HepG2 (cell line): ENCODE measurements around the gene TTLL6. TPM values are rescaled to one million over a fixed set of nuclear protein-coding genes. Genes with fewer than 3 reads are reported as not detected.

ENCODE experiments used
- HINFP ChIP-seq: sonication (generic); formaldehyde crosslinking; IDR thresholded peaks from 2 replicates; pipeline ENCODE4 v1.4.0; 2020; ENCODE audit warnings: low read depth, mild to moderate bottlenecking, missing genetic modification reagents
- KLF6 ChIP-seq: IDR thresholded peaks from 2 replicates; pipeline ENCODE4 v1.8.0; 2016; ENCODE audit warnings: missing biosample characterization, missing genetic modification reagents
- NR2C2 ChIP-seq: sonication (generic); formaldehyde crosslinking; IDR thresholded peaks from 2 replicates; pipeline ENCODE4 v1.4.0; 2020; ENCODE audit warnings: missing genetic modification reagents, mild to moderate bottlenecking, moderate library complexity, borderline replicate concordance
- NR2F2 ChIP-seq: IDR thresholded peaks from 2 replicates; pipeline ENCODE4 v1.6.1; 2012; ENCODE audit warnings: low read depth, inconsistent platforms, borderline replicate concordance
- PITX1 ChIP-seq: sonication (generic); formaldehyde crosslinking; IDR thresholded peaks from 2 replicates; pipeline ENCODE4 v1.5.1; 2020; ENCODE audit warnings: mild to moderate bottlenecking, missing genetic modification reagents
- PRDM15 ChIP-seq: sonication (generic); formaldehyde crosslinking; IDR thresholded peaks from 2 replicates; pipeline ENCODE4 v1.4.0; 2020; ENCODE audit warnings: missing genetic modification reagents
- ZBTB33 ChIP-seq: sonication (generic); formaldehyde crosslinking; IDR thresholded peaks from 2 replicates; pipeline ENCODE4 v1.4.0; 2020; ENCODE audit warnings: missing genetic modification reagents
- ZNF256 ChIP-seq: sonication (generic); formaldehyde crosslinking; conservative IDR thresholded peaks from 2 replicates; pipeline ENCODE4 v1.4.0; 2020; ENCODE audit warnings: missing genetic modification reagents
- ZNF556 ChIP-seq: sonication (generic); formaldehyde crosslinking; IDR thresholded peaks from 2 replicates; pipeline ENCODE4 v1.4.0; 2020; ENCODE audit warnings: mild to moderate bottlenecking, missing genetic modification reagents, borderline replicate concordance
- ZNF558 ChIP-seq: sonication (generic); formaldehyde crosslinking; IDR thresholded peaks from 2 replicates; pipeline ENCODE4 v1.9.0; 2022; ENCODE audit warnings: mild to moderate bottlenecking, missing genetic modification reagents, borderline replicate concordance
- ZNF569 ChIP-seq: sonication (generic); formaldehyde crosslinking; IDR thresholded peaks from 2 replicates; pipeline ENCODE4 v1.5.0; 2020; ENCODE audit warnings: mild to moderate bottlenecking, missing genetic modification reagents, moderate library complexity, borderline replicate concordance
- ZNF577 ChIP-seq: sonication (generic); formaldehyde crosslinking; IDR thresholded peaks from 2 replicates; pipeline ENCODE4 v1.4.0; 2020; ENCODE audit warnings: mild to moderate bottlenecking, low read depth, missing genetic modification reagents, borderline replicate concordance
- polyA plus RNA-seq, 8 experiments: library from polyadenylated mRNA; depleted of rRNA in 3 of 8; stranded (reverse) in 7 of 8; unstranded in 1 of 8; fragments of >200 nt; fragmentation: Illumina TruSeq in 4 of 8; extraction: Trizol in 4 of 8; gene quantifications; 2 replicates each; pipeline versions ENCODE4 v1.2.1 to v1.2.3, GENCODE V29; 2011 to 2016; ENCODE audit warnings: low read depth in 4 of 8, missing spikeins in 1 of 8, mixed read lengths in 1 of 8; ENCODE audit not compliant: insufficient read depth in 1 of 8
- total RNA-seq, 5 experiments: library from RNA; depleted of rRNA; stranded (reverse); fragments of >200 nt; fragmentation: Illumina TruSeq; extraction: Trizol; gene quantifications; 2 replicates each; pipeline ENCODE4 v1.2.3, GENCODE V29; 2016; ENCODE audit warnings: low read depth in 1 of 5
- TF ChIP-seq, protein P1 (sequence below): sonication (generic); formaldehyde crosslinking; IDR thresholded peaks from 2 replicates; pipeline ENCODE4 v1.4.0; 2020; ENCODE audit warnings: missing genetic modification reagents, borderline replicate concordance

Gene TTLL6
- total and polyA plus RNA-seq, 2 of the 13 experiments (the other 11 are each of a cell fraction or from before 2014, with no cell fraction given), result 0.04 to 0.08 TPM

GRCh38 chr17:48799069-48799723 lies 17.8 kb downstream of the TTLL6 start (continued):
- TF ChIP-seq PRDM15 (CRISPR knock-in tag) (no peak), ZNF569 (CRISPR knock-in tag) (no peak), ZNF256 (CRISPR knock-in tag) (no peak), ZNF558 (CRISPR knock-in tag) (no peak), ZBTB33 (no peak), NR2C2 (CRISPR knock-in tag) (peak; percentile 90), NR2F2 (0 out of 2 replicates have a peak, but pooled peaks have one; percentile 26), ZNF577 (CRISPR knock-in tag) (no peak), HINFP (CRISPR knock-in tag) (peak; percentile 26; the same call in 1 of the 2 replicates), ZNF556 (CRISPR knock-in tag) (0 out of 2 replicates have a peak, but pooled peaks have one; percentile 32), KLF6 (no peak), PITX1 (CRISPR knock-in tag) (no peak)
- TF ChIP-seq, protein P1, sequence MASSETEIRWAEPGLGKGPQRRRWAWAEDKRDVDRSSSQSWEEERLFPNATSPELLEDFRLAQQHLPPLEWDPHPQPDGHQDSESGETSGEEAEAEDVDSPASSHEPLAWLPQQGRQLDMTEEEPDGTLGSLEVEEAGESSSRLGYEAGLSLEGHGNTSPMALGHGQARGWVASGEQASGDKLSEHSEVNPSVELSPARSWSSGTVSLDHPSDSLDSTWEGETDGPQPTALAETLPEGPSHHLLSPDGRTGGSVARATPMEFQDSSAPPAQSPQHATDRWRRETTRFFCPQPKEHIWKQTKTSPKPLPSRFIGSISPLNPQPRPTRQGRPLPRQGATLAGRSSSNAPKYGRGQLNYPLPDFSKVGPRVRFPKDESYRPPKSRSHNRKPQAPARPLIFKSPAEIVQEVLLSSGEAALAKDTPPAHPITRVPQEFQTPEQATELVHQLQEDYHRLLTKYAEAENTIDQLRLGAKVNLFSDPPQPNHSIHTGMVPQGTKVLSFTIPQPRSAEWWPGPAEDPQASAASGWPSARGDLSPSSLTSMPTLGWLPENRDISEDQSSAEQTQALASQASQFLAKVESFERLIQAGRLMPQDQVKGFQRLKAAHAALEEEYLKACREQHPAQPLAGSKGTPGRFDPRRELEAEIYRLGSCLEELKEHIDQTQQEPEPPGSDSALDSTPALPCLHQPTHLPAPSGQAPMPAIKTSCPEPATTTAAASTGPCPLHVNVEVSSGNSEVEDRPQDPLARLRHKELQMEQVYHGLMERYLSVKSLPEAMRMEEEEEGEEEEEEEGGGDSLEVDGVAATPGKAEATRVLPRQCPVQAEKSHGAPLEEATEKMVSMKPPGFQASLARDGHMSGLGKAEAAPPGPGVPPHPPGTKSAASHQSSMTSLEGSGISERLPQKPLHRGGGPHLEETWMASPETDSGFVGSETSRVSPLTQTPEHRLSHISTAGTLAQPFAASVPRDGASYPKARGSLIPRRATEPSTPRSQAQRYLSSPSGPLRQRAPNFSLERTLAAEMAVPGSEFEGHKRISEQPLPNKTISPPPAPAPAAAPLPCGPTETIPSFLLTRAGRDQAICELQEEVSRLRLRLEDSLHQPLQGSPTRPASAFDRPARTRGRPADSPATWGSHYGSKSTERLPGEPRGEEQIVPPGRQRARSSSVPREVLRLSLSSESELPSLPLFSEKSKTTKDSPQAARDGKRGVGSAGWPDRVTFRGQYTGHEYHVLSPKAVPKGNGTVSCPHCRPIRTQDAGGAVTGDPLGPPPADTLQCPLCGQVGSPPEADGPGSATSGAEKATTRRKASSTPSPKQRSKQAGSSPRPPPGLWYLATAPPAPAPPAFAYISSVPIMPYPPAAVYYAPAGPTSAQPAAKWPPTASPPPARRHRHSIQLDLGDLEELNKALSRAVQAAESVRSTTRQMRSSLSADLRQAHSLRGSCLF, result no peak
